HL-60 (cell line): ENCODE results near the gene PIM3.
A peak's percentile ranks its signal among the peaks of the same experiment; 100 is the strongest.

Experiments used
- DNase-seq, 2 experiments: peaks; one replicate each; pipeline ENCODE4 v3.0.0-alpha.2; 2010 to 2020; ENCODE audit warnings: low read depth in 1 of 2, low spot score in 1 of 2
- H3K27ac ChIP-seq: fragments of 250-450 bp; sonication (Bioruptor Pico); replicated peaks from 2 replicates; pipeline ENCODE4 v1.5.1; 2020; ENCODE audit warnings: mild to moderate bottlenecking, moderate library complexity
- H3K27me3 ChIP-seq: fragments of 250-450 bp; sonication (Bioruptor Pico); 2 replicates; pipeline ENCODE4 v1.5.1; 2021; ENCODE audit warnings: mild to moderate bottlenecking, moderate library complexity; ENCODE audit not compliant: insufficient read depth, poor library complexity, severe bottlenecking
- H3K4me3 ChIP-seq: replicated peaks from 2 replicates; pipeline ENCODE4 v1.5.1; 2011; ENCODE audit warnings: mild to moderate bottlenecking, control low read depth, low read length; ENCODE audit not compliant: insufficient read depth
- CTCF ChIP-seq: IDR thresholded peaks from one replicate; pipeline ENCODE4 v1.5.1; 2011; ENCODE audit warnings: low read length, control low read depth, inconsistent platforms; ENCODE audit not compliant: insufficient read depth
- GABPA ChIP-seq: IDR thresholded peaks from 2 replicates; pipeline ENCODE4 v1.6.1; 2012; ENCODE audit warnings: low read depth
- POLR2AphosphoS5 ChIP-seq: IDR thresholded peaks from 2 replicates; pipeline ENCODE4 v1.6.1; 2012; ENCODE audit warnings: low read depth
- REST ChIP-seq: IDR thresholded peaks from 2 replicates; pipeline ENCODE4 v1.6.1; 2012; ENCODE audit warnings: low read depth; ENCODE audit not compliant: insufficient replicate concordance
- SPI1 ChIP-seq: IDR thresholded peaks from 2 replicates; pipeline ENCODE4 v1.6.1; 2012; ENCODE audit warnings: low read depth, mild to moderate bottlenecking, borderline replicate concordance

The PIM3 gene

GRCh38 chr22:49966041-49966773 lies 5.6 kb downstream of the PIM3 start:
- H3K27ac ChIP-seq, result peak overlapping the region; percentile 76
- no peak overlapping the region for H3K4me3 ChIP-seq
- no peaks in the 10 kb centered on the region for H3K27me3 ChIP-seq
- TF ChIP-seq POLR2AphosphoS5 (peak; percentile 21), REST (no peak), SPI1 (no peak), GABPA (no peak), CTCF (no peak)
- no peak for DNase-seq

GRCh38 chr22:49966774-49967705 lies 6.5 kb downstream of the PIM3 start:
- Histone ChIP-seq H3K4me3 (no peak overlapping the region), H3K27me3 (no peaks in the 10 kb centered on the region), H3K27ac (peak overlapping the region; percentile 76)
- peak; percentile 76 to 88 for DNase-seq
- TF ChIP-seq SPI1 (peak; percentile 53; the same call in 1 of the 2 replicates), CTCF (no peak), POLR2AphosphoS5 (0 out of 2 replicates have a peak, but pooled peaks have one; percentile 11)

GRCh38 chr22:49967706-49968208 lies 7.2 kb downstream of the PIM3 start:
- no peaks in the 10 kb centered on the region for H3K27me3 ChIP-seq
- no peak for DNase-seq
- peak overlapping the region; percentile 76 for H3K27ac ChIP-seq
- H3K4me3 ChIP-seq, result no peak overlapping the region
- TF ChIP-seq POLR2AphosphoS5, result no peak
- TF ChIP-seq REST, result no peak
- TF ChIP-seq CTCF, result no peak
- no peak for TF ChIP-seq SPI1
- TF ChIP-seq GABPA, result no peak
